SW 1271 (cell line): ENCODE data around the gene TTC34.

Experiments
- DNase-seq, 2 experiments: peaks; one replicate each; lab custom pipeline; 2025; lab: John Stamatoyannopoulos, UW

Gene TTC34

DNA sequence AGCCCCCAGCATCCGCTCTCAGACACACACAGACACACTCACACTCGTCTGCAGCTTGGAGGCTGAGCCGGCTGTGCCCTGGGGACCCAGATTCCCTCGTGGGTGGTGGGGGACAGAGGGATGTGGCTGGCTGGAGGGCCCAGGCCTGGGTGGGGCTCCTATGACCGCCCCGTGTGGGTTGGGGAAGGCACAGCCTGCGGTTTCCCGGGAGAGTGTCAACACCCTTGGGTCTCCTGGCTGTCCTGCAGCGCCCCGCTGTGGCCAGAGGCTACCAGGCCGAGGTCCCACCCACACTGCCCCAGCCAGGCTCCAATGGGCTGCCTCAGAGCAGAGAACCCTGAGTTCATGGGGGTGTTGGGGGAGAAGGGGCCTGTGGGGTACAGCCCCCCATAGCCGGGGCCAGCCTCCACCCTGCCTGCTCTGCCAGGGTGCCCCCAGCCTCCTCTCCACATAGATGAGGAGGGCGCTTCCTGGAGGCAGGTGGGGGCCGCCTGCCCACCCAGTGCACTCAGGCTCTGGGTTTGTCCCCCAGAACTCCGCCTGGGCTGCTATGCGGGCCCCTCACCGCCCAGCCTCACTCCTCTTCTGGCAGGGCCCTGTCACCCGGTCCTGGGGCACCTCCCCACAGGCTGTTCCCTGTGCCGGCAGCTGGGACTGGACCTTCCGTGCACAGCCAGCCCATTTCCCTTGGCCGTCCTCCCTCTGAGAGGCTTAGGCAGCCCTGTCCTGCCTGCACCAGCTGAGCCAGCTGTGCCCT, at the start of gene TTC34:
TTC34 (minus strand) TSS at position 159 of the 757 bp plus-strand sequence. CDS start 866 bp downstream, outside the sequence.
- peak in 1 of 2 experiments; percentile 21 for DNase-seq

GRCh38 chr1:2850502-2850901, 49.0 kb upstream of the TTC34 start:
- DNase-seq, result no peak

GRCh38 chr1:2848006-2848670, 46.6 kb upstream of the TTC34 start:
- DNase-seq, result no peak

DNA sequence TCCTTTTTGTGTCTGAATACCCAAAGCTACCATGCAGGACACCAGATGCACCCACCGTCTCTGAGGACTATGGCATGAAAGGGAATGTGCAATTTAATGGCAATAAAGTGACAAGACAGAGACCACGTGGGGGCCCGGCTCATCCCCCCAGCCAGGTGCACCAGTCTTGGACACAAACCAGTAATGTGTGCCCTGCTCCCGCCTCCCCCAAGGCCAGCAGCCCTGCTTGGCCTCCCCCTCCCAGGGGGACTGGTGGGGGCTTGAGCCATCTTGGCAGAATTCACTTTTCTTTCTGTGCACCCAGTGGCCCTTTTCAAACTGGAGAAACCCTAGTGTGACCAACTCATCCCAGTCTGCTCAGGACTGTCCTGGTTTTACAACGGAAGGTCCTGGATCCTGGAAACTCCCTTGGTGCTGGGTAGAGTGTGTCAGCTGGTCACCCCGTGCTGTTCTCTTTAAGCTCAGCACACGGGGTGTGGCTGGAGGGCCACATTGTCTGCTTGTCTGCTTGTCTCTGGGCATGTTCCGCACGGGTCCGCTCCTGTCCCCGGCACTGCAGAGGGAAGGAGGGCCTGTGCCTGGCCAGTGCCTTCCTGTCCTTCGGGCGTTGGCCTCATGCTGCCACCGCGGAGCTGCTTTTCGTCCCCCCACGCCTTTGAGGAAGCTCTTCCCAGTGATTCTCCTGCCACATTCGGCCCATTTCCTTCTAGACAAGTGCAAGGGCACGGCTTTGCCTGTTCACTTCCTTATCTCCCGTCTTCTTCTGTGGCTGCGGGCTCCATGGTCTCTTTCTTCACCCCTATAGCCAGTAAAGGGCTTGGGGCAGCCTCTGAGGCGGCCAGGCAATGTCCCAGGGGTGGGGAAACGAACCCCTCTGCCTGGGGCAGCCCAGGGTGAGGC, 45.8 kb upstream of the TTC34 start:
- no peak for DNase-seq

GRCh38 chr1:2845869-2846268, 44.4 kb upstream of the TTC34 start:
- no peak for DNase-seq

DNA sequence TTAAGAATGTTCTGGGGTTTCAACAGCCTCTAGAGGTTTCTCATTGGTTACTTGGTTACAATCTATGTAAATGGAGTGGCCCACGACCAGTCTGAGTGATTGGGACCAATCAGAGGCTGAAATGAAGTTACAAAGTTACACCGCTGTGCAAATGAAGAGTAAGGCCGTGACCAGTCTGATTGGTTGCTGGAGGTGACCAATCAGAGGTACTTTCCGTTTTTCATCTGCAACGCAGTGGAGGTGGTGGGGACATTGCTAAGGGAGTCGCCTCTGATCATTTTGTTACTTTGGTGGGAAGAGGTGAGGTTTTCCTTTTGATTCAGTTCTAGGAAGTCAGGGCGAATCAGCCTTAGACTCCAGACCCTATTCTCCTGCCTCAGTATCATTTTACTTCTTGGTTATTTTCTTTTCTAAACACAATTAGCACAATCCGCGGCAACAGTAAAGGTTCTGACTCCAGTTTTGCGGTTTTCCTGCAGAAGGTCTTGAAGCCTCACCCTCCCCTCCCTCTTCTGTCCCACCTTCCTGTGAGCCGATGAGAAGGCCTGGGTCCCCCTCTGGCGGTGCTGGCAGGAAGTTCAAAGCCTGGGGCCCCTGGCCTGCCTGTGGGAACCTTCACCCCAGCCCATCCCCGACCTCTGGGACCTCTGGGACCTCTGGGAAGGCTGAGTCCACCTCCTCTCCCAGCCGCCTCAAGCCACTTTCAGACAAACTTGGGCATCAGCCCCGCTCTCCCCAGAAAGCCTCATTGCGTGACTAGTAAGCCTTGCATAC, 38.7 kb upstream of the TTC34 start:
- no peak for DNase-seq

- DNase-seq, result no peak
These were observed 36.3 kb upstream of the TTC34 start for GRCh38 chr1:2837823-2838222.

- DNase-seq, result no peak
These were observed 35.8 kb upstream of the TTC34 start for GRCh38 chr1:2837316-2837715.

GRCh38 chr1:2836333-2836970, 35.0 kb upstream of the TTC34 start:
- DNase-seq, result no peak

DNA sequence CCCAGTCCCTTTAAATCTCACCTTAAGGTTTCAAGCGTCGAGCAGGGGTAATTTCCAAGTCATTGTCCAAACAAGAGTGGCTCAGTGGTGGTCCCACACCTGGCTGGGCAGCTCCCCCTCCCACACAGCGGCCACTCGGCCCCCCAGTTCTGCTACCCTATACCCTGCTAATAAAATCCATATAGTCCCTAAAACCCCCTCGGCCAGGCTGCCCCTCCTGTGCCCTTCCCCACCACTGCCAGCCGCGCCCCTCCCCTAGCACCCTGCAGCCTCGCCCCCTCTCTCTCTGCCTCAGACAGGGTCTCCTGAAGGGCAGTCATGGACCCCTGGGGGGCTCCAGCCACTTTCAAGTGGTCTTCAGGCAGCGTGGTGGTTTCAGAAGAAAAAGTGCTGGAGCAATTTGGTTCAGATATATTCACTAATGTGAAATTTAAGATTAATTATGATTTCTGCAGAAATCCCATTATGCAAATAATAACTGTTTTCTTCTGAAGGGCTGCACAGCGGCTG, 34.2 kb upstream of the TTC34 start:
- no peak for DNase-seq

- DNase-seq, result no peak
These were observed 33.5 kb upstream of the TTC34 start for GRCh38 chr1:2834741-2835564.

- DNase-seq, result no peak
These were observed 32.6 kb upstream of the TTC34 start for GRCh38 chr1:2834146-2834475.

GRCh38 chr1:2833454-2834145, 32.1 kb upstream of the TTC34 start:
- DNase-seq, result no peak

- DNase-seq, result no peak
These were observed 31.3 kb upstream of the TTC34 start for GRCh38 chr1:2832506-2833453.

DNA sequence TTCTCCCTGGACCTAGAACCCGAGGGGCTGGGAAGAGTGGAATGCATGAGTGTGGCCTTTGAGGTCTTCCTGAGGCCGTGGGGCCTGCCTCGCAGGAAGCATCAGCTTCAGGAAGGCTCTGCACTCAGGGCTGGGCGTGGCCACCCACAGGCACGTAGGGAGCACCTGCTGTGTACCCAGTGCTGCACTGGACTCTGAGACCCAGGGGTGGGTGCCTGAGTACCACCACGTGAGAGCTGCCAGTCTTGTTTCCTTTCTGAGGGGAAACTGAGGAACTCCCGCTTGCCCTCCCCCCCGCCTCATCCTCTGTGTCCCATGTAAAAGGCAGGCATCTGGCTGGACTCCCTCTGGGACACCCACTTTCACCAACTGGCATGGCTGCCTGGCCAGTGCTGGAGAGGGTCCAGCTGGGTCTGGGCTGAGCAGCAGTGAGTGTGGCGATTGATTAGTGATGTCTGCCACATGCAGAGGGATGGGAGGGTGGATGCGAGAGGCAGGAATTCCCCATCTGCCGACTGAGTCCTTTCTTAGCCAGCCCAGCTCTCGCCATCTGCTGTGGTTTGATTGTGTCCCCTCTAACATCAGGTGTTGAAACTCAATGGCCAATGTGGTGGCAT, 30.2 kb upstream of the TTC34 start:
- DNase-seq, result no peak

GRCh38 chr1:2830761-2831425, 29.4 kb upstream of the TTC34 start:
- no peak for DNase-seq

DNA sequence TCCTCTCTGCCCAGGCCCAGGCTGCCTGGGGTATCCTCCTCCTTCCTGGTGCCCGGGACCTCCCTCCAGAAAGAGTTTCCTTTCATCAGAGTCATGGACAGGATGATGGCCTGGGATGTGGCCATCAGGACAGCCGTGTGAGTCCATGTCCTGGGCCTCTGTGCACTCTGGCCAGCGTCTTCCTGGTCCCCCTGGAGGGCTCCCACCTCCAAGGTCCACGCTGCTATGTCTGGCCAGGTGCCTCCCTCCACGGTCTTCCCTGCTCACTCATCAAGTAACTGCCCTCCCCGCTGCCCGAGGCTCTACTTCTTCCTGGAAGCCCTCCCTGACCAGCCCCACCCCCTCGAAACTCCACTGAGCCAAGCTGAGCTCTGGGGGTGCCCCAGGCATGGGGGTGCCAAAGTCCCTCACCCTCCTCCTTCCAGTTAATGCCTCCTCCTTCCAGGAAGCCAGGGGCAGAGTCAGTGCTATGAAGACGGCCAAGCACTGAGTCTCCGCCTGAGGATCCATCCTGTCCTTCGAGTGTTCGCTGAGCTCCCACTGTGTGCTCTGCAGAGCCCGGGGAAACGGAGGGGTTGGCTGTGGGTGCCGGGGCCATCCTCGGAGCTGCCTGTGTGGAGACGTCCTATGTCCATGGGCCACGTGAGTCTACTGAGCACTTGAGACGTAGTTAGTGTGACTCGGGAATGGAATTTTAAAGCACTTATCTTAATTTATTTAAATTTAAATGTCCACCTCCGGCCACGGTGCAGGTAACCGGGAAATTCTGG, 28.5 kb upstream of the TTC34 start:
- no peak for DNase-seq
